ENCODE results near the gene PLD5.

The PLD5 gene

DNA sequence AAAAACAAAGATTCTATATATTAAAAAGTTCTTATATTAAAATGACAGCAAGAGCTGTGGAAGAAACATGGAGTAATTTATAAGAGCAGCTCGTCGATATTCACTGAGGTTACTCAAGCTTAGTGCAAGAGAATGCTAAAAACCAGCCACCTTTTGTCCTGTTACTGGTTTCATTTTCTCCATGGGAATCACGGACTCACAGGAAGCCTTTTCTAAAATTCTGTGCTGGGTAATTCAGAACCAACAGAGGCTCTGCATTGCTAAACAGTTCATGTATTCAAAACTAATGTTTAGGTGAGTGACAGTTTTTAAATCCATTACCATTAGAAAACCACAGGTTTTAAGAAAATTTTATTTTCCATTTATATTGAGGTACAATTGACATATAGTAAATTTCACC, 377.8 kb downstream of the PLD5 start:
- Histone ChIP-seq H3K4me2 (no peak overlapping the region), H3K27ac (no peak overlapping the region)

GRCh38 chr1:242140836-242141235, 383.7 kb downstream of the PLD5 start:
- Histone ChIP-seq H3K27ac (no peak overlapping the region), H3K4me2 (no peak overlapping the region)
- no peak for TF ChIP-seq CTCF (conservative IDR thresholded peaks at IDR 0.05; ENCODE audit: low read depth, low read length)

More for the DNA sequence above, 377.8 kb downstream of the PLD5 start:
- no peak for TF ChIP-seq CTCF (conservative IDR thresholded peaks at IDR 0.05; ENCODE audit: low read depth, low read length)
- Histone ChIP-seq H3K4me3 (IDR thresholded peaks at IDR 0.05; ENCODE audit: insufficient read depth, low read depth, low read length) (no peak overlapping the region), H3K9ac (no peak overlapping the region), H3K36me3 (ENCODE audit: insufficient read depth) (no peaks in the 10 kb centered on the region), H3K4me1 (ENCODE audit: low read depth, poor library complexity, severe bottlenecking) (no peaks in the 10 kb centered on the region), H3K27me3 (ENCODE audit: insufficient read depth, low read depth) (no peaks in the 10 kb centered on the region), H2AFZ (ENCODE audit: low read depth) (no peak overlapping the region), H4K20me1 (ENCODE audit: insufficient read depth) (no peaks in the 10 kb centered on the region), H3K79me2 (ENCODE audit: insufficient read depth, low read depth) (no peaks in the 10 kb centered on the region)

DNA sequence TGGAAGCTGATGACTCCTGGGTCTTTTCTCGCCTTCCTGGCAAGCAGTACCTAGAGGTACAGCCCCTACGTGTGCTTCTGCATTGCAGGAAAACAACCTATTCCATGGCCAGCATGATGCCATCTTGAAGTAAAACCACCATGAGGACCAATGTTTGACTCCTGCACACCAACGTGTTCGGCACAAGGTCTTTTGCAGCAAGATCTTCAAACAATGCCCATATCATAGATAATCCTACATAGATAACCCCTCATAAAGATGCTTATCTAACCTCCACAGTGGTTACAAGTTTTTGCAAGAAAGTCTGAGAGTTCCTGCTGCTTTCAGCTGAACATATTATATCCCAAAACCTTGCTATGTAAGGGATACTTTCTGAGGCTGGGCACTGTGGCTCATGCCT, 384.5 kb downstream of the PLD5 start:
- Histone ChIP-seq H2AFZ (ENCODE audit: low read depth) (no peak overlapping the region), H3K4me3 (IDR thresholded peaks at IDR 0.05; ENCODE audit: insufficient read depth, low read depth, low read length) (no peak overlapping the region), H4K20me1 (ENCODE audit: insufficient read depth) (no peaks in the 10 kb centered on the region), H3K36me3 (ENCODE audit: insufficient read depth) (no peaks in the 10 kb centered on the region), H3K9ac (no peak overlapping the region), H3K27ac (no peak overlapping the region), H3K4me2 (no peak overlapping the region), H3K79me2 (ENCODE audit: insufficient read depth, low read depth) (no peaks in the 10 kb centered on the region), H3K27me3 (ENCODE audit: insufficient read depth, low read depth) (no peaks in the 10 kb centered on the region), H3K4me1 (ENCODE audit: low read depth, poor library complexity, severe bottlenecking) (no peaks in the 10 kb centered on the region)
- TF ChIP-seq CTCF (conservative IDR thresholded peaks at IDR 0.05; ENCODE audit: low read depth, low read length): no peak

More at GRCh38 chr1:242140836-242141235, 383.7 kb downstream of the PLD5 start:
- no peaks in the 10 kb centered on the region for H4K20me1 ChIP-seq (ENCODE audit: insufficient read depth)
- H3K79me2 ChIP-seq (ENCODE audit: insufficient read depth, low read depth): no peaks in the 10 kb centered on the region
- H3K4me1 ChIP-seq (ENCODE audit: low read depth, poor library complexity, severe bottlenecking): no peaks in the 10 kb centered on the region
- no peaks in the 10 kb centered on the region for H3K27me3 ChIP-seq (ENCODE audit: insufficient read depth, low read depth)
- no peak overlapping the region for H3K9ac ChIP-seq
- no peak overlapping the region for H3K4me3 ChIP-seq (IDR thresholded peaks at IDR 0.05; ENCODE audit: insufficient read depth, low read depth, low read length)
- H3K36me3 ChIP-seq (ENCODE audit: insufficient read depth): no peaks in the 10 kb centered on the region
- H2AFZ ChIP-seq (ENCODE audit: low read depth): no peak overlapping the region

DNA sequence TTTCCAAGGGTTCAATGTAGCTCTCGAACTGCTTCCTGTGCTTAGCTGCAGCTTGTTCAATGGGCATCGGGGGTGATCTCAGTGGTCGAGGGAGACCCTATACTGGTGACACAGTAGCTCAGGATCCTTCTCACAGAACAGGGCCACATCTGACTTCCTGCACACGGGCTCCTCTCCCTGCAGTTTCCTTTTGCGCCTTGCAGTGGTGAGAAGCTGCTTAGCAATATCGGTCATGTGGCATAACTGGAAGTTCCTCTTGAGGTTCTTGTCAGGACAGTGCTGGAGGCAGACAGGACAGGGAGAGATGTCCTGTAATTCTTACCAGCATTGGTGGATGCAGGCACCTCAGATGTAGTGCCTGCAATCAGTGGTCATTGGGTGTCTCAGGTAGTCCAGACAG, 385.1 kb downstream of the PLD5 start:
- Histone ChIP-seq H3K79me2 (ENCODE audit: insufficient read depth, low read depth) (no peaks in the 10 kb centered on the region), H3K27ac (no peak overlapping the region), H3K4me3 (IDR thresholded peaks at IDR 0.05; ENCODE audit: insufficient read depth, low read depth, low read length) (no peak overlapping the region), H3K9ac (no peak overlapping the region), H2AFZ (ENCODE audit: low read depth) (no peak overlapping the region), H4K20me1 (ENCODE audit: insufficient read depth) (no peaks in the 10 kb centered on the region), H3K4me2 (no peak overlapping the region), H3K36me3 (ENCODE audit: insufficient read depth) (no peaks in the 10 kb centered on the region), H3K4me1 (ENCODE audit: low read depth, poor library complexity, severe bottlenecking) (no peaks in the 10 kb centered on the region), H3K27me3 (ENCODE audit: insufficient read depth, low read depth) (no peaks in the 10 kb centered on the region)
- no peak for TF ChIP-seq CTCF (conservative IDR thresholded peaks at IDR 0.05; ENCODE audit: low read depth, low read length)

Measured in KMS-11 (cell line).